RKO (cell line): ENCODE results near the gene DHRS3.
"Not testable (repeated sequence)": the region's sequence is repeated elsewhere in the genome, so short reads cannot be mapped to it uniquely, and the experiment has no call there.

Experiments used
- DNase-seq: peaks from one replicate; pipeline ENCODE4 v3.0.0-alpha.2; 2016; ENCODE audit warnings: low spot score

DHRS3 gene

DNA sequence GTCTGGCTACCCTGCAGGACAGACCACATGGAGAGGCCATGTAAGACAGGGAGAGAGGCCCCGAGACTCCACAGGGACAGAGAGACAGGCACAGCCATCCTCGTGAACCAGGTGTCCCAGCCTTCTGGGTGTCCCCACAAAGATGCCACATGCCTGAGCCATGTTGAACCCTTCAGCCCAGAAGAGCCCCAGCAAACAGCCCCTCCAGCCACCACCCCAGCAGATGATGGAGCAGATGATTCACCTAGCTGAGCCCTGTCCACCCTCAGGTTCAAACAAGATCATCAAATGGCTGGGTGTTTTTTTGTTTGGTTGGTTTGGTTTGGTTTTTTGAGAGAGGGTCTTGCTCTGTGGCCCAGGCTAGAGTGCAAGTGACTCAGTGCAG lies 78.7 kb downstream of the DHRS3 start:
- DNase-seq = no peak

DNA sequence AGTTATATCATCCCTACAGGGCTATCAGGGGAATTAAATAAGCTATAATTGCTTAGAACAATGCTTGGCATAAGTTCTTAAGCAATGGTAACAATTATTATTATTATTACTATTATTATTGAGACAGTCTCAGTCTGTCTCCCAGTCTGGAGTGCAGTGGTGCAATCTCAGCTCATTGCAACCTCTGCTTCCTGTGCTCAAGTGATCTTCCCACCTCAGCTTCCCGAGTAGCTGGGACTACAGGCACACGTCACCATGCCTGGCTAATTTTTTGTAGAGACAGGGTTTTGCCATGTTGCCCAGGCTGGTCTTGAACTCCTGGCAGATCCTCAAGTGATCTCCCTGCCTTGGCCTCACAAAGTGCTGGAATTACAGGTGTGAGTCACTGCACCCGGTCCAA lies 79.5 kb downstream of the DHRS3 start:
- not testable (repeated sequence) for DNase-seq

DNA sequence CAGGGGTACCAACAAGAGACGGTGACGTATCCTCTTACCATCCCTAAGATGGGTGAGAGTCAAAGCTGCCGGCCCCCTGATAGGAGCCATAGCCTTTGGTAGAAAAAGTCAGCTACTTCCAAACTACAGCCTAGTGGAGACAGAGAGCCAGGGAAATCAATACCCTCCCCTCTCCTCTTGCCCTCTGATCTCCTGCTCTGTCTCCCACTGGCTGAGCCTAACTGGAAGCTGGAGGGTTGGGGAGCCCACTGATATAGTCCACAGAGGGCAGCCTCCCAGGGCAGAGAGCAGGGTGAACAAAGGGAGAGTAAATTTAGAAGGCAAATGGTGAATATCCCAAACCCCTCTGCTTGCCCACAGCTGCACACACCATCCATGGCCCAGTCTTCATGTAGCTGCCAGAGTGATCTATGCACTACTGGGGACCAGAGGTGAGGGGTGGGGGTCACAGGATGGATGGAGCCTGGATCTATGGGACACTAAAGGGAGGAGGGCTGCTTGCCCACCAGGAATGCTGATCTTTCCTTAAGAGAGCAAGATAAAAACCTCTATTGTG lies 80.0 kb downstream of the DHRS3 start:
- DNase-seq = no peak

DNA sequence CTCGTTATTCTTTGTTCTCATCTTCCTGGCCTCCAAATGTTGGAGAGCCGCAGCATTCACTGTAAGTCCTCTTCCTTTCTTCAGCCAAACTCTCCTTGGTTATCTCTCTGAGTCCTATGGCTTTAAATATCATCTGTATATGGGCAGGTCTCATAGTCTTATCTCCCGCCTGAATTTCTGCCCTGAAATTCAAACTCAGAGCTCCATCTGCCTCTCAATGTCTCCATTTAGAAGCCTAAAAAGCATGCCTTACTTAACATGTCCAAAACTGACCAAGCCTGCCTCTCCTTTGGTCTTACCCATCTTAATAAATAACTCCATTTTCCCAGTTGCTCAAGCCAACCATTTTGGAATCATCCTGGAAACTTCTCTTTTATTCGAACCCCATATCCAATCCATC lies 80.7 kb downstream of the DHRS3 start:
- no peak for DNase-seq

DNA sequence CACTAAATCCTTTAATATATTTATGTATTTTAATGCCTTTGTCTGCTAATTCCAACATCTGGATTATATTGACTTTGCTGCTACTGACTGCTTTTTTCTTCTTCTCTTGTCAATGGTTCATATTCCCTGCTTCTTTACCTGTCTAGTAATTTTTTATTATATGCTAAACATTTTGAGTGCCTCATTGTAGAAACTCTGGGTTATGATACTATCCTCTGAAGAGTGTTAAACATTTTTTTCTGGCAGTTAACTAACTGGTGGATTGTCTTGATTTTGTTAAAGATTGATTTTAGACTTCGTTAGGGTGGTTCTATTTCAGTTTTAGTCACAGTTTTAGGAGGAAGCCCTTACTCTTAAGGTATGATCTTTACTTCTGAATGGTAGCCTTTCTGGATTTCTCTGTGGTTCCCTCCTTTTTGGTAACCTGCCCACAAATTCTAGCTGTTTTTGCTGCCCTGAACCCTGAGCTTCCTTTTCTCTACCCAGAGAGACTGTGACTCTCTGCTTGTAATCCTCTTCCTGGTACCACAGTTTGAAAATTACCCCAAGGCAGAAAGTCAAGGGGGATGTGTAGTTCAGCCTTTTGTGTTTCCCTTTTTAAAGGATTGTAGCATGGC lies 81.9 kb downstream of the DHRS3 start:
- no peak for DNase-seq

DNA sequence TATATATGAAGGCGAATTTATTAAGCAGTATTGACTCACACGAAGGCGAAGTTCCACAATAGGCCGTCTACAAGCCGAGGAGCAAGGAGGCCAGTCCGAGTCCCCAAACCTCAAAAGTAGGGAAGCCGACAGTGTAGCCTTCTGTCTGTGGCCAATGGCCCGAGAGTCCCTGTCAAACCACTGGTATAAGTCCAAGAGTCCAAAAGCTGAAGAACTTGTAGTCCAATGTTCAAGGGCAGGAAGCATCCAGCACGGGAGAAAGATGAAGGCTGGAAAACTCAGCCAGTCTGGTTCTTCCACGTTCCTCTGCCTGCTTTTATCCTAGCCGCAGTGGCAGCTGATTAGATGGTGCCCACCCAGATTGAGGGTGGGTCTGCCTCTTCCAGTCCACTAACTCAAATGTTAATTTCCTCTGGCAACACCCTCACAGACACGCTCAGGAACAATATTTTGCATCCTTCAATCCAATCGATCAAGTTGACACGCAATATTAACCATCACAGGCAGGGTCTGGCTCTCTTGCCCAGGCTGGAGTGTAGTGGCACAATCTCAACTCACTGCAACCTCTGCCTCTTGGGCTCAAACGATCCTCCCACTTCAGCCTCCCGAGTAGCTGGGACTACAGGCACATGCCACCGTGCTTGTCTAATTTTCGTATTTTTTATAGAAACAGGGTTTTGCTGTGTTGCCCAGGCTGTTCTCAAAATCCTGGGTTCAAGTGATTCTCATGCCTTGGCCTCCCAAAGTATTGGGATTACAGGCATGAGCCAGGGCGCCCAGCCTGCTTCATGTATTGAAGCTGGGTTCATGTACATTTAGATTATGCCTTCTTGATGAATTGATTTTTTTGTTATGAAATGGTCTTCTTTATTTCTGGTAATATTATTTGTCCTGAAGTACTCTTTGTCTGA lies 85.3 kb downstream of the DHRS3 start:
- no peak for DNase-seq

DNA sequence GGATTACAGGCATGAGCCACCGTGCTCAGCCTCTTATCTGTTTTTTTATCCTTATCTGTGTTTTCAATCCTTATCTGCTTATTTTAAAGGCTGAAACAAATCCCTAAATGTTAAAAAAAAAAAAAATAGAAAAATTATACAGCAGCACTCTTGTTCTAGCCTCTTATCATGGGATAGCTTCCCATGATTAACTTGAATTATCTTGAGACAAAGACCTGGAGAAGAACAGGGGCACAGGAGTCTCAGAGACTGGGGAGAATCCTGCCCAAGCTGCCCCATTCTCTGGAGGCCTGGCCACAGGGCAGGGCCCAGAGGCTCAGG lies 86.9 kb downstream of the DHRS3 start:
- DNase-seq = no peak

DNA sequence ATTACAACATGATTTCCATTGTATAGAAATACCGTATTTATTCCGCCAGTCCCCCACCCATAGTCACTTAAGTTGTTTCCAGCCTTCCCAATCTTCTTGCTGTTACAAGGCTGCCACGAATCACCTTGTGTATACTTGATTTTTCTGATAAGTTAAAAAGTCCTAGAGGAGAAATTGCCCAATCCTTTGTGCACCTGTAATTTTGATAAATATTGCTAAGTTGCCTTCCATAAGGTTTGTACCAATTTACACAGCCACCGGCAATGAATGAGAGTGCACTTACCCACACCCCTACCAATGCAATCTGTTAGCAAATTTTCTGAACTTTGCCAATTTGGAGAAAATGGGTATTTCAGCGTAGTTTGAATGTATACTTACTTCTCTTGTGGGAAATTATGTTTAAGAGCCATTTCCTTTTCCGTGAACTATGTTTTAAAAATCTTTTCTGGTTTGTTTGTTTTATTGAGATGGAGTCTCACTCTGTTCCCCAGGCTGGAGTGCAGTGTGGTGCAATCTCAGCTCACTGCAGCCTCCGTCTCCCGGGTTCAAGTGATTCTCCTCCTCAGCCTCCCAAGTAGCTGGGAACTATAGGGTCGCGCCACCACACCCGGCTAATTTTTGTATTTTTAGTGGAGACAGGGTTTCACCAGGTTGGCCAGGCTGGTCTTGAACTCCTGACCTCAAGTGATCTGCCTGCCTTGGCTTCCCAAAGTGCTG lies 87.4 kb downstream of the DHRS3 start:
- DNase-seq = no peak

DNA sequence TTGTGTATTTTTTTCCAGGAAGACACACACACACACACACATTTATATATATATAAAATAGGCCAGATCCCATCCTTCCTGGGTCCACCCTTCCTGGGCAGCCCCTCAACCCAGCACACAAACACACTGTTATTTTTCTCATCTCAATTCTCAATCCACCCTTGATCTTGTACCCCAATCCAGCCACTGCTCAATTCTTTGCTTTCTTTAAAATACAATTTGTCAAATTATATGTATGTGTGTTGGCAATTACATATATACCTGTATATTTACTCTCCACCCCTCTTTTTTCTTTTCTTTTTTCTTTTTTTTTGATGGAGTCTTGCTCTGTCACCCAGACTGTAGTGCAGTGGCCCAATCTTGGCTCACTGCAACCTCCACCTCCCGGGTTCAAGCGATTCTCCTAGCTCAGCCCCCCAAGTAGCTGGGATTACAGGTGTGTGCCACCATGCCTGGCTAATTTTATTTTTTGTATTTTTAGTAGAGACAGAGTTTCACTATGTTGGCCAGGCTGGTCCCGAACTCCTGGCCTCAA lies 88.3 kb downstream of the DHRS3 start:
- no peak for DNase-seq

DNA sequence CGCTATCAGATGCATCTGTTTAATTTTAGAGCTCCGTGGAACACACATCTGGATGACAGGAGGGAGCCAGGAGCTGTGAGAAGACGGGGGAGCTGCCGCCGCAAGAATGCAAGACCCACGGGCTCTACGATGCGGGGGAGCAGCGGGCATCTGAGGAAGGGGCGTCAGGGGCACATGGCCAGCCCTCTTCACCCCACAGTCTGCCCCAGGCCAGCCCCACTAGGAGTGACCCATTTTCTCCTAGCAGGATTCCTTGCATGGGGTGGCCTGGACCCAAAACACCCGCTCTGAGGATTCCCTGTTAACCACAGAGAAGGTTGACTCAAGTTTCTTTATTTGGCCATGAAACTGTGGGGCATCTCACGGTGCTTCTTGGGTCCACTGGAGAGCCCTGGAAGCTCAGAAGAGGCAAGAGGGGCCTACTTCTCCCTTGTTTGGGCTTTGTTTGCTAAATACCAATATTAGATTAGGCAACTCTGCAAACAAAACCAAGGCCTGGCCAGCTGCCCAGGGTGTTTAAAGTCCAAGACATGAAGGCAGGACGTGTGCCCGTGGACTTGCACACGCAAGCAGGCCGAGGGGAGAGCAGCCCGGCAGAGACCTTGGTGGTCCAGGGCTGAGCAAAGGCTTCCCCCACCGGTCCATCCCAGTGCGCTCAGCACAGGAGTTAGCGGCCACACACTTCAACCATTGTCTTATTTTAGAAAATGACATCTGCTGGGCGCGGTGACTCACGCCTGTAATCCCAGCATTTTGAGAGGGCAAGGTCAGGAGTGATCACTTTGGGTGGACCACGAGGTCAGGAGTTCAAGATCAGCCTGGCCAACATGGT lies 89.8 kb downstream of the DHRS3 start:
- no peak for DNase-seq

DNA sequence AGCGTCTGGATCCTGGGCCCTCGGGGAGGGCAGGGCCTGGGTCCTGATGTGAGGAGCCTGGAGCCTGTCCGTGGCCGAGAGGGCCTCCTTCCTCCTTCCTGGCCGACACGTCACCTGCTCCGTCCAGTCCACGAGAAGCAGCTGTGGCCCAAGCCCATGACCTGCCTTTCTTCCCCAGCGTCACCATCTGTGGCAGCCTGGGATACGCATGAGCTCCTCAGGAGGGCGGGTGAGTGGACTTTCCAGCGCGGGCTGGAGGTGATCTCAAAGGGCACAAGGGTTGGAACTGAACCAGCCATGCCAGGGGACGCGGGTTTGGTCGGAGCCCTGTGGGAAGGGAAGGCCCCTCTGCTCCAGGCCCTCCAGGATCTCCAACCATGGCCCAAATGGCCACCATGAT lies 90.4 kb downstream of the DHRS3 start:
- no peak for DNase-seq

DNA sequence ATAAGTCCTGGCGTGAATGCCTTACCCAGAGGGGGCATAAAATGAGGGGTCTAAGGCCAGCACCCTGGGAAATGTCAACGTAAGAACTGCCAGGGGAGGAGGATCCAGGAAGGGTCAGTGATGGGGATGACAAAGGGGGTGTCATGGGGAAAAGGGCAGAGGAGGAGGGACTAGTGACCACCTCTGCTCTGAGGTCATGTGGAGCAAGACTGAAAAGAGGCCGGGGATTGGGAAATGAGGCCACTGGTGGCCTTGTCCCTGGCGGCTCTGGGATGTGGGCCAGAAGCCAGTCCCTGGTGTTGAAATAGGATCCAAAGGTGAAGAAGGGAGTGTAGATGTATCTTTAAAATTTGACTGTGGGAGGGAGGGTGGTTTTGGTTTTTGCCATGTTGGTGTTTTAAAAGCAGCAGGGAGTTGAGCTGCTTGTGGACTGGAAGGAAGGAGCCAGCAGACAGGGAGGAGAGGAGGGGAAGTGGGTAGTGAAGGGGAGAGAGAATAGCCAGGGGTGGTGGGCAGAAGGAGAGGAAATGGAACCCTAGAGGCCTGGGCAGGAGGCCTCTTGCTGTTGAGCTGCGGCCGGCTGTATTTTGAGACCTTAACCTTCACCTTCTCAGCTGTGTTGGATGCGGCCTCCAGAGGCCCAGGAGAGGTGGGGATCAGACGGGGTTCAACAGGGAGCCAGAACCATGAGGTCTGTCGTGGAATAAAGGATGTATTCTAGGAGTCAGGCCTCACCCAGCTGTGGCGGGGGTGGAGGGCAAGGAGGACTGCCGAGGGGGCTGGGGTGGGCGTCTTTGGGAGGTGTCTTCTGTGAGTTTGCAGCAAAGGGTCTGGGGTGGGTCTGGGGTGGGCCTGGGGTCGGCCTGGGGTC lies 92.5 kb downstream of the DHRS3 start:
- no peak for DNase-seq

DNA sequence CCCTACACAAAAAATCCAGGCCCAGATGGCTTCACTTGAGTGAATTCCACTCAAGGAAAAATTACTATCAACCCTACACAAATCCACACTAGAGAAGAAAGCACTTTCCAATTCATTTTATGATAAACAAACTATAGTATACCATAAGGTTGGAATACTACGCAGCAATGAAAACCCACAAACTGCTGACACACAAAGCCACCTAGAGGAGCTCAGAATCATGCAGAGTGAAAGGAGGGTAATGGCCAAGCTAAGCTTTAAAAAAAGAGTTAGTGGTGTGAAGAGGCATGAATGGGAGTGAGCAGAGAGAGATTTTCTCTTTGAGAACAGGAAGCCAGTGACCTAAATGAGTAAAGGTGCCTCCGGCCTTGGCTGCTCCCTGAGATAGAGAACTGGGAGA lies 93.7 kb downstream of the DHRS3 start:
- no peak for DNase-seq

DNA sequence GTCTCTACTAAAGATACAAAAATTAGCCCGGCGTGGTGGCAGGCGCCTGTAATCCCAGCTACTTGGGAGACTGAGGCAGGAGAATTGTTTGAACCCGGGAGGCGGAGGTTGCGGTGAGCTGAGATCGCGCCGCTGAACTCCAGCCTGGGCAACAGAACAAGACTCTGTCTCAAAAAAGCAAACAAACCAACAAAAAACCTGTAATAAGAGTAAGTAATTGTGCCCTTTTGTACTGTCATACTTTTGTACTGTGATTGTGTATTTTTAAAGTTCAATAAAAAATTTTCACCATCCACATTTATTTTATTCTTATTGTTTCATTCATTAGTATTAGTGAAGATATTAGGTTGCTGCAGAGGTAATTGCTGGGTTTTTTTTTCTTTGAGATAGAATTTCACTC lies 95.2 kb downstream of the DHRS3 start:
- not testable (repeated sequence) for DNase-seq

DNA sequence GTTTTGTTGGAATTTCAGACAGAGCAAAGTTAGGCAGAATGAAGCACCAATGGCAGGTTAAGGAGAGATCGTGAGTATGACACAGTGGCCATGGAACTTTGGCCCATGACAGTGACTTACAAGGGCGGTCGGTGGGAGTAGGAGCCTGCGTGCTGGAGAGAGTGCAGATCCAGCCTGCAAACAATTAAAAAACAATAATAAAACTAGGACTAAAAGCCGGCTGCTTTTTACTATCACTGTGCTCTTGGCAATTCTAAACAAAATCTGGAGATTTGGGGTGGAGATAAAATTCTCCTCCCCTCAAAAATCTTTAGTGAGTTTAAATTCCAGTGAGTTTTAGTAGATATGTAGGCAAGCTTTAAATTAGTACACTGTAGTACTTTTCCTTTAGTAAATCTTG lies 96.9 kb downstream of the DHRS3 start:
- DNase-seq = no peak

DNA sequence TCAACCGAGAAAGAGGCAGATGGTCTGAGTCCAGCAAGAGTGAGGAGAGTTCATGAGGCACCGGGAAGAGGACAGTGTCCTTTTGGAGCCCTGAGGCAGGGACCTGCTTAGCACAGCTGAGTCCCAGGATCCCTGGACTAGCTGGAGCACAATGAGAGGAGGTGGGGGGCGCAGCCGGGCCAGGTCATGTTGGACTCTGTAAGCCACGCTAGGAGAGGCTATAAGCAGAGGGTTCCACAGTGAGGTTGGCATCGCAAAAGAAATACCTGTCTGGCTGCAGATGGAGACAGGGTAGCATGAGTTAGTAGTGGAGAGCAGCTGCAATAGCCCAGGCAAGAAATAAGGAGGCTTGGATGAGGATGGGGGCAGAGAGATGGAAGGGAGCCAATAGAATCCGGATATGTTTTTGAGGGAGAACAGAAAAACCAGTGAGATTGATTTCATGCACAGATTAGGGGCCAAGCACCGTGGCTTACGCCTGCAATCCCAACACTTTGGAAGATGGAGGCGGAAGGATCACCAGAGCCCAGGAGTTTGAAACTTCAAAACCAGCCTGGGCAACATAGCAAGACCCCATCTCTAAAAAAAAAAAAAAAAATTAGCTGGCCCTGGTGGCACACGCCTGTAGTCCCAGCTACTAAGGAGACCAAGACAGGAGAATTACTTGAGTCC lies 98.2 kb downstream of the DHRS3 start:
- no peak for DNase-seq

DNA sequence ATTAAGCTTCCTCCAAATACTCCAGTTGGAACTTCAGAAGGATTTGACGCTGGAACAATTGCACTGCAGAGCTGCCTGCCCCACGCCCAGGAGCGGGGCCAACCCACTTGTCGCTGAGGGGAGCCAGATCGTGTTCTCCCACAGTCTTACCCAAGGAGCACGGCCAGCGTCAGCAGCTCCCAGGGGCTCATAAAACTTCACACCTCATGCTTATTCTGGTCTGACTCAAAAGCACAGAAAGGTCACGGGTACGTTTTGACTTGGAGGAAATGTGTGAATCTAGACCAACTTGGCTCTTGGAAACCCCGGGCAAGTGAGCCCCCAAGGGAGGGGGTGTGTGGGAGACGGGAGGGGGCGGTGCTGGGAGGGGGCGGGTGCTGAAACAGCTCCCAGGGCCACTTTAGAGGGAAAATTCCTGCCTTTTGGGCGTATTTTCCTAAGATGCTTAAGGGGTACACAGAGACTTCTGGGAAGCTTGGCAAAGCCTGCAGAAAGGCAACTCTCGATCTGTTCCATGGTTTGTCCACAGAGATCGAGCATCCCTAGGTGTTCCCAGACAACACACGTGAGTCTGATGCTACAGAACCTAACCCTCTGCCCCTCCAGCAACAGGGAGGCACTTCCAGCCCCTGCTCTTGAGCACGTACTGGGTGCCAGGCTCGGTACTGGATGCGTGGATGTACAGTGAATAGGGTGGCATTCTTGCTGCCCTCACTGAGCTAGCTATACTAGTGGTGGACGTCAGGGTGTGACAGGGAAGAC lies 98.9 kb downstream of the DHRS3 start:
- DNase-seq = no peak
